Small intestine (tissue), 7 donors: ENCODE results near the gene MRPS18B. TPM values are rescaled to one million over a fixed set of nuclear protein-coding genes. Genes with fewer than 3 reads are reported as not detected.
"Not testable (repeated sequence)": the region's sequence is repeated elsewhere in the genome, so short reads cannot be mapped to it uniquely, and the experiment has no call there.

ENCODE experiments used
- DNase-seq, 2 donors: peaks; one replicate each; pipeline versions ENCODE4 v3.0.0 to v3.0.0-alpha.2; 2013
- FAIRE-seq: peaks from 2 replicates; lab custom pipeline; 2012; peaks lifted over from hg19 to GRCh38; lab: Jason Lieb, UNC
- H3K27ac ChIP-seq, 3 donors: one replicate each; pipeline ENCODE4 v1.5.1; 2013; ENCODE audit warnings: low read length in 2 of 3, mild to moderate bottlenecking in 2 of 3, control low read depth in 1 of 3, inconsistent platforms in 1 of 3, low read depth in 1 of 3, moderate library complexity in 1 of 3
- H3K27me3 ChIP-seq, 3 donors: one replicate each; pipeline ENCODE4 v1.6.1; 2013; ENCODE audit warnings: low read length in 3 of 3, inconsistent platforms in 1 of 3; ENCODE audit not compliant: control insufficient read depth in 3 of 3, insufficient read depth in 3 of 3
- H3K36me3 ChIP-seq, 3 donors: one replicate each; pipeline ENCODE4 v1.6.1; 2013; ENCODE audit warnings: low read length in 3 of 3, inconsistent platforms in 1 of 3, low read depth in 1 of 3, mild to moderate bottlenecking in 1 of 3, moderate library complexity in 1 of 3; ENCODE audit not compliant: control insufficient read depth in 3 of 3, insufficient read depth in 2 of 3
- H3K4me1 ChIP-seq, 3 donors: one replicate each; pipeline ENCODE4 v1.6.1; 2013; ENCODE audit warnings: low read length in 2 of 3, inconsistent platforms in 1 of 3, low read depth in 1 of 3, mild to moderate bottlenecking in 1 of 3, moderate library complexity in 1 of 3; ENCODE audit not compliant: control insufficient read depth in 3 of 3, insufficient read depth in 2 of 3
- H3K4me3 ChIP-seq, 3 donors: one replicate each; pipeline ENCODE4 v1.5.1; 2013; ENCODE audit warnings: low read length in 3 of 3, control low read depth in 1 of 3, inconsistent platforms in 1 of 3, low read depth in 1 of 3, mild to moderate bottlenecking in 1 of 3, moderate library complexity in 1 of 3
- H3K9me3 ChIP-seq, 2 donors: one replicate each; pipeline ENCODE4 v1.6.1; 2013; ENCODE audit warnings: low read depth in 1 of 2, low read length in 1 of 2; ENCODE audit not compliant: control insufficient read depth in 2 of 2, insufficient read depth in 1 of 2
- WGBS, 3 donors: extraction: QIAGEN DNeasy Blood & Tissue Kit; methylation state at CpG; one replicate each; pipeline ENCODE4 v1.1.7; 2013; 5-methylcytosine and 5-hydroxymethylcytosine counted together
- polyA plus RNA-seq, 4 donors: library from polyadenylated mRNA; stranded (reverse) in 3 of 4; unstranded in 1 of 4; fragments of 200-250 nt in 3 of 4; fragments of 120-200 nt in 1 of 4; gene quantifications; one replicate each; pipeline versions ENCODE4 v1.2.1 to v1.2.3, GENCODE V29; 2013
- donor health status: healthy with polysubstance abuse.
- donor health status: control.
- donor health status: control.
- donor health status: Bipolar disorder and iron deficiency.
- donor health status: healthy.

Gene MRPS18B
- polyA plus RNA-seq, 4 donors = 54.1 to 93.0 (median 90.3) TPM

DNA sequence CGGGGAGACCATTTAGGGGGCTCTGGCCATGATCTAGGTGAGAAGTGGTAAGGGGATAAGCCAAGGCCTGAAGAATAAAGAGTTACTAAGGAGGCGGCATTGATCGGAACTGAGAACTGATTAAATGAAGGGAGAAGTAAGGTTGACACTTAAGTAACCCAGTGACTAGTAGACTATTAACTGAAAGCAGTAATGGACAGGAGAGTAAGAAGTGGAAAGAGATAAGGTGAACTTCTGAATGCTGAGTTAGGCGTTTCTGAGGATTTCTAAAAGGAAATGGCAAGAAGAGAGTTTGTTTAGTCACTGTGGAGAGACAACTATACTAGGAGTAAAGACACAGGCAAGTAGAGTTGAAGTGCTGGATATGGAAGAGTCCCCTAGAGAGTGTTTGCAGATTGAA is 44.5 kb upstream of the MRPS18B start:
- Histone ChIP-seq H3K27me3 (no peaks in the 10 kb centered on the region), H3K4me1 (peaks cover 10 to 30% (median 18%) of the 10 kb centered on the region in 3 donors), H3K4me3 (peak overlapping the region in 1 of 3 donors; percentile 4), H3K9me3 (no peaks in the 10 kb centered on the region), H3K27ac (peak overlapping the region in 2 of 3 donors; percentile 37 to 92), H3K36me3 (peaks cover 7 to 26% (median 11%) of the 10 kb centered on the region in 3 donors)
- WGBS, 3 donors = 51 to 57% (median 53%) methylated on average over 4 of the region's 4 CpGs
- peak; percentile 55 to 66 for DNase-seq
- FAIRE-seq = no peak

DNA sequence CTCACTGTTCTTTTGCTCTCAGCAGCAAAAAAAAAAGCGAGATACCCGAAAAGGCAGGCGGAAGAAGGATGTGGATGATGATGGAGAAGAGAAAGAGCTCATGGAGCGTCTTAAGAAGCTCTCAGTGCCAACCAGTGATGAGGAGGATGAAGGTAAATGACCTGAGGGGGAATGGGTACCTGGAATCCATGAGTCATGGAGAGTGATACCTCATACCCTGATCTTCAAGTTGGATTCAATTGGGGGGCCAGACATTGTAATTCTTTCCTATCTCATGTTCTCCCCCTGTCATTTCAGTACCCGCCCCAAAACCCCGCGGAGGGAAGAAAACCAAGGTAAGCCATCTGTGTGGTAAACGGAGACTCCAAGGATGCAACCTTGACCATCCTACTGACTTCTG is 39.6 kb upstream of the MRPS18B start:
- FAIRE-seq (no peak), DNase-seq (no peak)
- no peak overlapping the region for H3K27ac ChIP-seq
- WGBS, 3 donors = 94 to 99% (median 97%) methylated on average over 8 of the region's 8 CpGs
- no peak overlapping the region for H3K4me3 ChIP-seq
- H3K9me3 ChIP-seq = no peaks in the 10 kb centered on the region
- H3K4me1 ChIP-seq = peaks cover under 1 to 12% (median 3%) of the 10 kb centered on the region in 3 donors
- H3K36me3 ChIP-seq = peaks cover 23 to 71% (median 26%) of the 10 kb centered on the region in 3 donors
- no peaks in the 10 kb centered on the region for H3K27me3 ChIP-seq

DNA sequence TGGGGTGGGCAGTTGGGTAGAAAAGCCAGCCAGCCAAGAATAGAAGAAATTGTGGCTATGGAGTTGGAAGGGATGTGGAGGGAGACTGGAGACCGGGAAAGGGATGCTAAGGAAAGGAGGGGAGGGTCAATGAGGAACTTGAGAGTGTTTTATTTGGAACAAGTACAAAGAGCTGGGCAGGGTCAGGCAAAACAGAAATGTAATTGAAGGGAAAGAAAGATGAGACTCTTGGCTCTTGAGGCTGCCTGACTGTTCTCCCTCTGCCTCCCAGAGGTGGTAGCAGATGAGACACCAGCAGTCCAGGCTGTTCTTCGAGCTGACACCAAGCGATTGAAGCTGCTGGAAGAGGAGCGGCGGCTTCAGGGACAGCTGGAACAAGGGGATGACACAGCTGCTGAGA is 33.7 kb upstream of the MRPS18B start:
- H3K27ac ChIP-seq = no peak overlapping the region
- peaks cover 44 to 92% (median 46%) of the 10 kb centered on the region in 3 donors for H3K36me3 ChIP-seq
- WGBS, 3 donors = 91 to 94% (median 91%) methylated on average over 5 of the region's 5 CpGs
- H3K4me1 ChIP-seq = no peaks in the 10 kb centered on the region
- DNase-seq (no peak), FAIRE-seq (no peak)
- no peaks in the 10 kb centered on the region for H3K9me3 ChIP-seq
- H3K4me3 ChIP-seq = no peak overlapping the region
- H3K27me3 ChIP-seq = no peaks in the 10 kb centered on the region

DNA sequence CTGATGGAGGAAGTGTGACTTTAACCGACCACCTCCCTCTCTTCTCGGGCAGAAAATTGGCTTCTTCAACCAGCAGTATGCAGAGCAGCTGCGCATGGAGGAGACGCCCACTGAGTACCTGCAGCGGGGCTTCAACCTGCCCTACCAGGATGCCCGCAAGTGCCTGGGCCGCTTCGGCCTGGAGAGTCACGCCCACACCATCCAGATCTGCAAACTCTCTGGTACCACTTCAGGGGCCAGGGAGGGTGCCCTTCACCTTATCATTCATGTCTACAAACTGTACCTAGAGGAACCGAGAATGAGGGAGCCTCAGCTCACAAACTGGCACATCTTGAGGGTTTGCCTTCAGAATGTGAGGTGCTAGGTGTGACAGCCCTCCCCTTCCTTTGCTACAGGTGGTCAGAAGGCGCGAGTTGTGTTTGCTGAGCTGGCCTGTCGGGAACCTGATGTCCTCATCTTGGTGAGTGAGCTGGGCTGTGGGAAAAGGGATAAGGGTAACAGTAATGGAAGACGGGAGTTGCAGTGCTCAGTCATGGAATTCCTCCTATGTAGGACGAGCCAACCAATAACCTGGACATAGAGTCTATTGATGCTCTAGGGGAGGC is 27.8 kb upstream of the MRPS18B start:
- H3K36me3 ChIP-seq = peaks cover 26 to 83% (median 29%) of the 10 kb centered on the region in 3 donors
- DNase-seq = no peak
- H3K27me3 ChIP-seq = no peaks in the 10 kb centered on the region
- H3K4me1 ChIP-seq = no peaks in the 10 kb centered on the region
- H3K9me3 ChIP-seq = no peaks in the 10 kb centered on the region
- no peak overlapping the region for H3K27ac ChIP-seq
- no peak for FAIRE-seq
- 91 to 94% (median 92%) methylated on average over 15 of the region's 15 CpGs for WGBS, 3 donors
- H3K4me3 ChIP-seq = no peak overlapping the region

DNA sequence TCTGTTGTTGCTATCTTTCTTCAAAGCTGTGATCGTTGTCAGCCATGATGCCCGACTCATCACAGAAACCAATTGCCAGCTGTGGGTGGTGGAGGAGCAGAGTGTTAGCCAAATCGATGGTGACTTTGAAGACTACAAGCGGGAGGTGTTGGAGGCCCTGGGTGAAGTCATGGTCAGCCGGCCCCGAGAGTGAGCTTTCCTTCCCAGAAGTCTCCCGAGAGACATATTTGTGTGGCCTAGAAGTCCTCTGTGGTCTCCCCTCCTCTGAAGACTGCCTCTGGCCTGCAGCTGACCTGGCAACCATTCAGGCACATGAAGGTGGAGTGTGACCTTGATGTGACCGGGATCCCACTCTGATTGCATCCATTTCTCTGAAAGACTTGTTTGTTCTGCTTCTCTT is 27.1 kb upstream of the MRPS18B start:
- DNase-seq (no peak), FAIRE-seq (no peak)
- H3K9me3 ChIP-seq = no peaks in the 10 kb centered on the region
- no peaks in the 10 kb centered on the region for H3K4me1 ChIP-seq
- WGBS, 3 donors = 80 to 86% (median 84%) methylated on average over 8 of the region's 8 CpGs
- peaks cover 22 to 77% (median 27%) of the 10 kb centered on the region in 3 donors for H3K36me3 ChIP-seq
- H3K4me3 ChIP-seq = no peak overlapping the region
- no peaks in the 10 kb centered on the region for H3K27me3 ChIP-seq
- H3K27ac ChIP-seq = no peak overlapping the region

DNA sequence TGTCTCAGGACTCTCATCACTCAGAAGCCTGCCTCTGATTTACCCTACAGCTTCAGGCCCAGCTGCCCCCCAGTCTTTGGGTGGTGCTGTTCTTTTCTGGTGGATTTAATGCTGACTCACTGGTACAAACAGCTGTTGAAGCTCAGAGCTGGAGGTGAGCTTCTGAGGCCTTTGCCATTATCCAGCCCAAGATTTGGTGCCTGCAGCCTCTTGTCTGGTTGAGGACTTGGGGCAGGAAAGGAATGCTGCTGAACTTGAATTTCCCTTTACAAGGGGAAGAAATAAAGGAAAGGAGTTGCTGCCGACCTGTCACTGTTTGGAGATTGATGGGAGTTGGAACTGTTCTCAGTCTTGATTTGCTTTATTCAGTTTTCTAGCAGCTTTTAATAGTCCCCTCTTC is 26.6 kb upstream of the MRPS18B start:
- H3K27ac ChIP-seq = no peak overlapping the region
- DNase-seq = no peak
- no peaks in the 10 kb centered on the region for H3K9me3 ChIP-seq
- H3K36me3 ChIP-seq = peaks cover 17 to 72% (median 22%) of the 10 kb centered on the region in 3 donors
- H3K4me1 ChIP-seq = no peaks in the 10 kb centered on the region
- no peak overlapping the region for H3K4me3 ChIP-seq
- no peaks in the 10 kb centered on the region for H3K27me3 ChIP-seq
- no peak for FAIRE-seq
- 37 to 65% (median 46%) methylated on average over 1 of the region's 1 CpG for WGBS, 3 donors

DNA sequence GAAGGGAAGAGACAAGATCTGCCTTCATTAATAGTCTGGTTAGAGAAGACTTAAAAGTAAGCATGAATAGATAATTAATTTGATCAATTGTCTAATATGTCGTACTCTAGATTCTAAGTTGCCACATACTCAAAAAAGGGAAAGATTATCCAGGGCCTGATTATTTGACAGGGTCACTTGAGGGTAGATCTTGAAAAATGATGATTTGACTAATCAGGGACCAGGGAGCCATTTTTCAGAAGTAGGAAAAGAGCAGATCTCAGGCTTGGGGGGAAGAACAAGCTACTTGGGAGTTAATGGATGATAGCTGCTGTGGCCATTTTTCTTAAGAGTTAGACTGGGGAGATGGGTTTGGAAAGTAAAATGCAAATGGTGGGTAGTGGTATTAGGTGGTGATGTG is 25.4 kb upstream of the MRPS18B start:
- DNase-seq = no peak
- FAIRE-seq = no peak
- no peak overlapping the region for H3K27ac ChIP-seq
- no peaks in the 10 kb centered on the region for H3K9me3 ChIP-seq
- no peaks in the 10 kb centered on the region for H3K4me1 ChIP-seq
- H3K36me3 ChIP-seq = peaks cover 10 to 66% (median 14%) of the 10 kb centered on the region in 3 donors
- 93 to 100% (median 100%) methylated on average over 1 of the region's 1 CpG for WGBS, 3 donors
- H3K4me3 ChIP-seq = no peak overlapping the region
- H3K27me3 ChIP-seq = no peaks in the 10 kb centered on the region

DNA sequence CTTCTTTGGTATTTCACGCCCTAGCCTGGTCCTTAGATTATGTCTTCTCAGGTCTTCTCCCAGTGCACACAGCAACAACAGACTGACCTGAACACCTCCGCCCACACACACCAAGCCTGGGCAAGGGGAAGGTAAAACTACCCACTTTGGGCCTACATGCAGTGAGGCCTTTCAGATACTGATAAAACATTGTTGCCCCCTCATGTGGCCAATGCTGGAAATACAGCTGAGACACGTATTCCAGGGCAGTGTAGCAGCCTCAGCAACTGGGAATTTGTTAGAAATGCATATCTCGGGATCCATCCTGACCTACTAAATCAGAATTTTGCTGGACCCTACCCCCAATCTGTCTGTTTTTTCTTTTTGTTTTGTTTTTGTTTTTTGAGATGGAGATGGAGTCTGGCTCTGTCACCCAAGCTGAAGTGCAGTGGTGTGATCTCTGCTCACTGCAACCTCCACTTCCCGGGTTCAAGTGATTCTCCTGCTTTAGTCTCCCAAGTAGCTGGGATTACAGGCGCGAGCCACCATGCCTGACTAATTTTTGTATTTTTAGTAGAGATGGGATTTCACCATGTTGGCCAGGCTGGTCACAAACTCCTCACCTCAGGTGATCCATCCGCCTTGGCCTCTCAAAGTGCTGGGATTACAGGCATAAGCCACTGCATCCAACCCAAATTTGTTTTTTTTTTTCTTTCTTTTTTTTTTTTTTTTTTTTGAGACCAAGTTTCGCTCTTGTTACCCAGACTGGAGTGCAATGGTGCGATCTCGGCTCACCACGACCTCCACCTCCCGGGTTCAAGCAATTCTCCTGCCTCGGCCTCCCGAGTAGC is 20.1 kb upstream of the MRPS18B start:
- not testable (repeated sequence) for H3K4me3 ChIP-seq, H3K4me1 ChIP-seq, H3K27me3 ChIP-seq, H3K27ac ChIP-seq, FAIRE-seq, H3K9me3 ChIP-seq
- 68 to 77% (median 74%) methylated on average over 9 to 15 of the region's 15 CpGs for WGBS, 3 donors
- peaks cover 7 to 58% (median 17%) of the 10 kb centered on the region in 3 donors for H3K36me3 ChIP-seq
- DNase-seq = peak; percentile 80 to 85
